ENCODE measurements around the gene MGMT. TPM values are rescaled to one million over a fixed set of nuclear protein-coding genes. Genes with fewer than 3 reads are reported as not detected.

MGMT gene
- total RNA-seq, 6 experiments from 2014 or later: 36.5 to 53.4 (median 42.3) TPM

- Histone ChIP-seq H3K36me3 (no peaks in the 10 kb centered on the region), H3K27me3 (no peaks in the 10 kb centered on the region), H3K4me3 (no peak overlapping the region), H3K9me3 (peaks cover 0 to 3% (median 0%) of the 10 kb centered on the region in 4 donors), H3K27ac (no peak overlapping the region), H3K4me1 (no peaks in the 10 kb centered on the region)
- WGBS (ENCODE audit: insufficient coverage, low coverage, low lambda C conversion rate, missing lambda C conversion rate): 83% methylated on average over 6 of the region's 6 CpGs
- DNase-seq: no peak
- TF ChIP-seq POLR2A (IDR thresholded peaks at IDR 0.05) (no peak), CTCF (IDR thresholded peaks at IDR 0.05) (no peak)
- no peak for ATAC-seq
- intact Hi-C loops (cut with DNase I): no loop called here
These were observed 164.0 kb downstream of the MGMT start for GRCh38 chr10:129631006-129631405.

- Histone ChIP-seq H3K36me3 (no peaks in the 10 kb centered on the region), H3K27me3 (no peaks in the 10 kb centered on the region), H3K4me1 (no peaks in the 10 kb centered on the region), H3K4me3 (no peak overlapping the region), H3K27ac (no peak overlapping the region), H3K9me3 (peaks cover 0 to 3% (median 0%) of the 10 kb centered on the region in 4 donors)
- DNase-seq (no peak), ATAC-seq (no peak)
- WGBS (ENCODE audit: insufficient coverage, low coverage, low lambda C conversion rate, missing lambda C conversion rate): 83% methylated on average over 11 of the region's 17 CpGs
- no peak for TF ChIP-seq CTCF (IDR thresholded peaks at IDR 0.05)
- TF ChIP-seq POLR2A (IDR thresholded peaks at IDR 0.05): no peak
- intact Hi-C loops (cut with DNase I): no loop called here
These were observed 165.0 kb downstream of the MGMT start for GRCh38 chr10:129631870-129632623.

GRCh38 chr10:129637010-129637409 lies 170.0 kb downstream of the MGMT start:
- ATAC-seq: no peak
- no peak overlapping the region for H3K4me3 ChIP-seq
- no peak for TF ChIP-seq CTCF (IDR thresholded peaks at IDR 0.05)
- TF ChIP-seq POLR2A (IDR thresholded peaks at IDR 0.05): no peak
- H3K27ac ChIP-seq: no peak overlapping the region
- no peaks in the 10 kb centered on the region for H3K36me3 ChIP-seq
- peaks cover 0 to 5% (median 0%) of the 10 kb centered on the region in 4 donors for H3K4me1 ChIP-seq
- 88% methylated on average over 2 of the region's 3 CpGs for WGBS (ENCODE audit: insufficient coverage, low coverage, low lambda C conversion rate, missing lambda C conversion rate)
- H3K27me3 ChIP-seq: no peaks in the 10 kb centered on the region
- DNase-seq: no peak
- intact Hi-C loops (cut with DNase I): no loop called here
- peaks cover 0 to 3% (median 0%) of the 10 kb centered on the region in 4 donors for H3K9me3 ChIP-seq

- peaks cover 0 to 7% (median 2%) of the 10 kb centered on the region in 4 donors for H3K4me1 ChIP-seq
- WGBS (ENCODE audit: insufficient coverage, low coverage, low lambda C conversion rate, missing lambda C conversion rate): 98% methylated on average over 5 of the region's 5 CpGs
- H3K9me3 ChIP-seq: peaks cover 0 to 3% (median 0%) of the 10 kb centered on the region in 4 donors
- no peak for TF ChIP-seq CTCF (IDR thresholded peaks at IDR 0.05)
- no peak for TF ChIP-seq POLR2A (IDR thresholded peaks at IDR 0.05)
- H3K27ac ChIP-seq: no peak overlapping the region
- no peak for ATAC-seq
- H3K4me3 ChIP-seq: no peak overlapping the region
- no peaks in the 10 kb centered on the region for H3K36me3 ChIP-seq
- no peak for DNase-seq
- intact Hi-C loops (cut with DNase I): no loop called here
- no peaks in the 10 kb centered on the region for H3K27me3 ChIP-seq
These were observed 170.8 kb downstream of the MGMT start for GRCh38 chr10:129637846-129638245.
